GM19328 (cell line): ENCODE data around the gene STAC.

Experiments used
- ATAC-seq: cut with Tn5 transposase; IDR thresholded peaks from one replicate; pipeline ENCODE4 v1.9.1; 2021; ENCODE audit warnings: mild to moderate bottlenecking, moderate library complexity; ENCODE audit not compliant: unreplicated experiment

STAC gene

DNA sequence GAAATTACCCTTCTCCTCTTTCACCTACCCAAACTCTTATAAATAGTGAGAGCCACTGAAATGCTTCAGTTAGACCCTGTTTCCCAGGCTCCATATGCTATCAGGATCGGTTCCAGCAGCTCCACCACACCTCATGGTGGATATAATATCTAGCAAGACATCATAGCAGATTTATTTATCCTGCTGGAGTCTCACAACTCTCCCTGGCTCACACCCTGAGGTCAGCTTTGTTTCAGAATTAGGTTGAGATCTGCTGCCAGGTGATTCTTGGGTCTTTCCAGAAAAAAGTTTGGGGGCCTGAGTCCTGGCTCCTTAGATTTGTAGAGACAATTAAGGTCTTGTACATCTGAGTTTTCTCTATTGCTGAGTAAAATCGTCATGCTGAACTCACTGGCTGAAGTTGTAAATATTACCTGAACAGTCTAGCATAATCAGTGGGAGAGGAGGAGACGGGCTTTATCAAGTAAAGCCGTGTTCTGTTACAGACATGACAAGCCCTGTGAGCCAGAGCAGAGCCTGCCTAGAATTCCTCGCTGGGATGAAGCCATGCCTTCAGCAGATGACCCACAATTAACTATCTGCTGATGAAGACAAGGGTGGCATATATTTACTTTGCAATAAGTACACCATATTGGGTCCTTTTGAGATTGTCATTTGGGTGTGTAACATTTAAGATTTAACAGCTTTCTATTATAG, 131.6 kb downstream of the STAC start:
- ATAC-seq = no peak

DNA sequence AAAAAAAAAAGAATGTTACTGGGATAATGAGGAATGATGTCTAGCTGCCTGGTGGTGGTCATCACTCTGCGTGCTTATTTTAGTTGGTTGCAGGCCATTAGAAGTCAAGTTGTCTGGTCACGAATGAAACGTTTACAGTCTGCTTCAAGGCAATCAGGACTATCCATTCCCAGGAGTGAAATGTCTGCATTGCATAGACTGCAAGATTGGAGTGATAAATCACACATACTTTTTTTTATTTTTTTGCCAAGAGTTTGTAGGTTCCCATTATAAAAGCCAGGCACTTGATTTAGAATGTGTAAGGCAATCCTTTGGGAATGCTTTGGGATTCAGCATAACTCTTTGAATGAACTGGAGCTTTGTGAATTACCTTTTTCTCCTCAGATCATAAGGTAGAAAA, 132.3 kb downstream of the STAC start:
- ATAC-seq = no peak

DNA sequence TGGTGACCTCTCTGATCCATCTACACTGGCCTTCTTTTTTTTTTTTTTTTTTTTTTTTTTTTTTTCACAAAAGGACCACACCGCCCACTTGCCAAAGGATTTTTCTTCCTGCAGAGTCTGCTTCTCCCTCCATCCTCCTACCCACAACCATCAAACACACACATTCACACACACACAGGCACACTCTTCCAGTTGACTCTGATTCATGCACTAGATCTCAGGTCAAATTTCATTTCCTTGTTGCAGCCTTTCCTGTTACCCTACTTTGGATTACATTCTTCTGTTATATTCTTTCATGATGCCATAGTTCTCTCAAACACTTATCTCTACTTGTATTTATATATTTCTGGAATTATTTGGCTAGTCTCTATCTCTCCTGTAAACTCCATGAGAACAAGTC, 133.9 kb downstream of the STAC start:
- no peak for ATAC-seq

DNA sequence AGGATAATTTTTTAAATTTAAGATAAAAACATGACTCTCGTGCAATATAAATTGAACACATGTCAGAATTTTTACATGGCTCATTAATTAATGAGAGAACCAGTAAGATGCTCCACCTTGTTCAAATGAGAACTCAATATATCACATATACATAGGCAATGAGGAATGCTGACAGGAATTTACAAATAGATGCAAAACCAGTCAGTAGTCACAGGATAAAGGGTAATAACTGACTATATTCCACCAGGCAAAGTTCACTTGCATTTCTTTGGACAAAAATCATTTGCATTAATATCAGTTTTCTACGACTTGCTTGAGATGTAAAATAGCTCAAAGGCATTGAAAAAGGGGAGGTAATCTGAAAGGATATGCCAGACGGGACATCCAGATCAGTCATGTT, 139.4 kb downstream of the STAC start:
- ATAC-seq = no peak

DNA sequence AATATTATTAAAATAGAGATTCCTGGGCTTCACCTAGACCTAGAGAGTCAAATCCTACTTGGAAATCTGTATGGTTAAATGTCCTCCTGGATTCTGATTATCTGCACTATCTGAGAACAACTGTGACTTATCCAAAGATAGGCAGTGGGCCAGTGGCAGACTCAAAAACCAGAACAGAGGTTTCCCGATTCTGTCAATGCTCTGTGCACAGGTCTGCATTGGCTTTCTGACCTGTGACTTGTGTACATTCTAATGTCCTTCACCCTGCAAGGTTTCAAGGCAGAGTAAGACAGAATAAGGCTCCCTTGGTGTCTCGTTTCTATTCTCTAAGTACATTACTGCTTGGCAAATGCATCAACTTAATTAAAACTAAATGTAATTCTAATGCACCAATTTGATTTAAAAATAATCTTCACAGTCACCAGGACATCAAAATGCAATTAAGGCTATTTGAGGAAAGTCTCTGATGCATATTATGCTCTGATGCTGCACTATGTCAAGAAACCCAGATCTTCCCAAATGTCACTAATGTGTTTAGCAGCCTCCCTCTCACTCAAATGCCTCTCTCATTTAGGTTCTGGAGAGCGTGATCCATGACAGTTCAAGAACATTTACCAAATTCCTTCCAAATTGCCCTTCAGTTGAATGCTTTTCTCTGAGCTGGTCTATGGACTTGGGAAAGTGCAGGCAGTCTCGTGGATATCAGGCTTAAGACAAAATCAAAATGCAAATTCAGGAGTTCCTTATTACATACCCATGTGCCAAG, 140.1 kb downstream of the STAC start:
- no peak for ATAC-seq

DNA sequence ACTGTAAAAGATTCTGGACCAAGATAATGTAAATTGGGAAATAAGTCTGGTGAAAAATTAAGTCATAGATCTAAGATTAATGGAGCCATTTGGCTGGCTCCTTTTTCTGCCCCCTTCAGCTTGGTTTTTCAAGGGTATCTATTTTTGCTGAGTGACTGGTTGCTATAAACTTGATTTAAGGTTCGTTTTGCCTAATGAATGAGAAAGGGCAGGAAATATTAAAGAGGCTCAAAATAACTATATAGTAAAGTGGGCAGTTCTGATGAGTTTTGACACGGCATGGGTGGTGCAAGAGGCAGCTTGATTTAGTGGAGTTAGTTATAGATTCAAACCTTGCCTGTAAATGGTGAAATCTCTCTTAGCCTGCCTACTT, 140.7 kb downstream of the STAC start:
- no peak for ATAC-seq

DNA sequence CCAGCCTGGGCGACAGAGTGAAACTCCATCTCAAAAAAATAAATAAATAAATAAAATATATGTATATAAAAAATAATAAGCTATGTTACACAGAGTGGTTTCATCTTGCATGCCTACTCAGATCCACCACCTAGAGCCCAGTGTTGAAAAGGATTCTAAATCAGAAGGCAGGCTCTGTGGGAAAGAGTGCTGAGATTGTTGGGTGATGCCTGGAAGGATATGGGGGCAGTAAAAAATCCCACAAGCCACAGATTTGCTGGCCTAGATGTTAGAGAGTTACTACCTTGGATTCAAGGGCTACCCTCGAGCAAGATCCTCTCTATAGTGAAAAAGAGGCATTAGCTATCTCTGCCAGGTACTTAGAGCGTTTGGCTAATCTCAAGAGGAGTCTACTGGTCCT, 144.3 kb downstream of the STAC start:
- ATAC-seq = no peak

DNA sequence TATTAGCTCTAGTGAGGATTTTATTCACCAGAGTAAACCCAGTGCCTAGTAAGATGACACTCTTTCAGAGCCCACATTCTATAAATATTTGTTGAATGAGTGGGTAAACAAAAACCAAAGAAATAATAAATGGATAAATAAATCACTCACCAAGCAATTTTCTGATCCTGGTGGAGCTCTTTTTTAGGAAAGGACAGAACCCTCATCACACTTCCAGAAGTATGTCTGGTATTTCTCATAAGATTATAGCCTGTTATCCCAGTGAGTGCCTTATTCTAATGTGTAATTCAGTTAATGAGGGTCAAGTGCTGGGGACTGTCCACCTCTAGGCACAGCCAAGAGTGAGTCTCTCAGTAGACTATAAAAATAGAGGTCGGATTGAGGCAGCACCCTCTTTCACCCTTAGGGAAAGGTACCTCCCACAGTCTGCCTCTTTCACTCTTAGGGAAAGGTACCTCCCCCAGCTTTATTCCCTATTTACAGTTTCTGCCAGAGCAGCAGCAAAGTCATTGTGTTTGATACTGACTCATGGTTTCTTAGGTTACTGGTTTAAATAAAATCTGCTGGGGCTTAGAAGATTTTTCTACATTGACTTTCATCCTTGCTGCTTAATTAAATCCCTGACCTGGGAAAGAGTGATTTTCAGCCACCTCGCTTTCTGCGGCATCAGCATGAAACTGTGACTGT, 145.0 kb downstream of the STAC start:
- no peak for ATAC-seq

DNA sequence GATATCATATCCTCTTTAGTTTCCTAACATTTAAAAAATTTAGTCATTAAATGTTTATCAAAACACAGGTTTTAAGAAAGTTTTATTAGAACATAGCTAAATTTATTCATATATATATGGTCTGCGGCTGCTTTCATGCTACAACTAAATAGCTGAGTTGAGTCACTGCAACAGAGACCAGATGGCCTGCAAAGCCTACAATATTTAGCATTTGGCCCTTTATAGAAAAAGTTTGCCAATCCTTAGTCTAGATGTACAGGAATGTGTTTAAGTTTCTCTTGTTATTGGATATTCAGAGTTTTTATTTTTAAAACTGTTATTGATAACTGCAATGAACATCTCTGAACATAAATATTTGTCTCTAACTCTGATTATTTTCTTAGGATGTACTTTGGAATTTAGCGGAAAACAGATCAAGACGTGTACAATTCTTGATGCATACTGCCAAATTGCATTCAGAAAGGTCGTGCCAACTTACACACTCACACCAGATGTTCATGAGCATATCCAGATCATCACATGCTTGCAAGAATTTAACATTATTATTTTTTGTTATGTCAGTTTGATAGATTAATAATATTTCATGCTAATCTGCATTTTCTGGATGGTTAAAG, 157.9 kb downstream of the STAC start:
- no peak for ATAC-seq

DNA sequence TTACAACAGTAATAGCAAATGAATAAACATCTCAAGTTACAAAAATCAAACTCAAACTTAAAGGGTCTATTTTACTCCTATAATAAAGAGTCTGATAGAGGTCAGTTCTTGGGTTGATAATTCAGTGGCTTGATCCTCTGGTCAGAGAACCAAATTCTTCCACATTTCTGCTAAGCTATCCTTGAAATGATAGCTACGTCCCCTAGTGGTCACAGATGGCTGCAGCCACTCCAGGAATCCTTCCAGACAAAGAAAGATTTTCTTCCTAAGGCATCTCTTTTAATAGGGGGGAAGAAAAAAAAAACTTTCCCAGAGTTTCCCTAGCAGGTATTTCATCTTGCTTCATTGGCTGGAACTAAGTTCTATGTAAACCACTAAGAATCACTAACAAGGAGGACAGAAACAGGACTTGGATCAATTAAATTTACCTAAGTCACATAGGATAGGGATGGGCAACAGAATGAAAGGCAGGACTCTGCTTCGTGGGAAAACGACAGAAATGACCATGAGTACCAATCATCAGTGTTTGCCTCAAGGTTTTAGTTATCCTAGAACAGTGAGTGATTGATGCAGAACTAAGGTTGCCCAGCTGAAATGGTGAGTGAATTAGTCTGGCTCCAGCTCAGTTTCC, 160.7 kb downstream of the STAC start:
- ATAC-seq = no peak

DNA sequence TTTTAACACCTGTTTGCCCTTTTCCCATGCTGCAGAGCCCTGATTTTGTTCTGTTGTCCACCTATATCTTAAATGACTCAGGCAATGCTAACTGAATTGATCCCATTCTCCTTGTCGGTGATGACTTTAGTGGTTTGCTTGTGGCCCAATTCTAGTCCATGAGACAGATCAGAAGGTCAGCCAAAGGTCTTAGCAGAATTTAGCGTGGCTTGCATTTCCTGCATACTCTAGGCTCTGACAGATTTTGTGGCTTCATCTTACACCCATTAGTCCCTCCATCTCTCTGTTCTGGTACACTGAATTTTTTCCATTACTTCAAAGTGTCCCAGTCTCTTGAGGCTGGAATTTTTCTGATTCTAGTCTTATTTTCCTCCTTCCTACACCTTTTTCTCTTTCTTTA, 161.9 kb downstream of the STAC start:
- ATAC-seq = no peak

DNA sequence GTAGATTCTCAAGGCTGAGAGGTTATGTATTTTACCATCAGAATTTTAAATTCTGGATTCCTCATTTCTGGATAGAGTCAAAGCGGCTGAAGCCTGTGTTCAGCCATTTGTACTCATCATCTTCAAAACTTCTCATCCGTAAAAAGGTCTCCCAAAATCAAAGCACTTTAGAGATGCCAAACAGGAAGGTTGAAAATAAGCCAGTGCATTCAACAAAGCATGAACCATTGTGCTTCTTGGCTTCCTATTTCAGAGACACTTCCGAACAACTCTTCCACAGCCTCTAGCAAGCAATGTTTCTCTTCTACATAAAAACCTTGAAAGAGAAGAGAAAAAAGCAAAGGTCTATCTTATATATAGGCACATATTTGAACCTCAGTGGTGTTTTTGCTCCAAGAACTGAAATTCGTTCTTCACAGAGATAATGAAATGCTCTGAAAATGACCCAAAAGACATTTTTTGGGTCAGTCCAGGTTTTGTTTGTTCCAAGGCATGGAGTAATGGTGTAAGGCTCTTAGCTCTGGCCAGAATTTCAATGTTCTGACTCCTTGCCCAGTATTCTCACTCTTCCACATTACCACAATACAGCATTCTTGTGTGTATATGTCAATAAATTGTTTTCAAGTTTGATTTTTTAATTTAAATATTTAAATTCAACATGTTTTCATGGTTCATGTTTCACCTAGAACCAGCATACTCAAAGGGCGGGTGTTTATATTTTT, 163.1 kb downstream of the STAC start:
- no peak for ATAC-seq

DNA sequence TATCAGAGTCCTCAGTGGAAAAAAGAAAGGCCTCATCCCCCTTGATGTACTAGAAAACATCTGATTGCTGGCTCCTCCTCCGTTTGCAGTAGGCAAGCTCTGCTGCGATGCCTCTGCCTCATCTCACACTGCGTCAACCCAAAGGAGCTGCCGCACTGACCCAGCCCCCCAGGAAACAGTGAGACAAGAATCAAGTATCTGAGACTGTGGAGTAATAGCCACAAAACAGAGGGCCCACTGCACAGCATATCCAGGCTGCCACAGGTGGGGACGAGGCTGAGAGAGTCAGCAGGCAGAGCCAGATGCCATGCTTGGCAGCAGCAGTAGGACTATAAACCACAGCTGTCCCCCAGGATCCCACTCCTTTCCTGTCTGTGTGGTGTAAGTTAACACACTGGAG, 165.9 kb downstream of the STAC start:
- no peak for ATAC-seq

DNA sequence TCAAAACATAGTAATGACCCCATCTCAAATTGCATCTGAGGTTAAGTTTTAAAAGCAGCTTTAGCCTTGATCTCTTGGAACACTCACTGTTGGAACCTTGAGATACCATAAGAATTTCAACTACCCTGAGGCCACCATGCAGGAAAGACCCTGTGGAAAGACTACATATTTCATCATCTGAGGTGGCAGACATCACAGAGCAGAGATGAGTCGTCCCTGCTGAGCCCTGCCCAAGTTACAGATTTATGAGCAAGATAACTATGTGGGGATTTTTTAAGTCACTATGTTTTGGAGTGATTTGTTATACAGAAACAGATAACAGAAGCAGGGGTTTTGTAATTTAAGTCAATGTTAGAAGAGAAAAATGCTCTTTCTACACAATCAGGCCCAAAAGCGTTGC, 168.4 kb downstream of the STAC start:
- ATAC-seq = no peak

DNA sequence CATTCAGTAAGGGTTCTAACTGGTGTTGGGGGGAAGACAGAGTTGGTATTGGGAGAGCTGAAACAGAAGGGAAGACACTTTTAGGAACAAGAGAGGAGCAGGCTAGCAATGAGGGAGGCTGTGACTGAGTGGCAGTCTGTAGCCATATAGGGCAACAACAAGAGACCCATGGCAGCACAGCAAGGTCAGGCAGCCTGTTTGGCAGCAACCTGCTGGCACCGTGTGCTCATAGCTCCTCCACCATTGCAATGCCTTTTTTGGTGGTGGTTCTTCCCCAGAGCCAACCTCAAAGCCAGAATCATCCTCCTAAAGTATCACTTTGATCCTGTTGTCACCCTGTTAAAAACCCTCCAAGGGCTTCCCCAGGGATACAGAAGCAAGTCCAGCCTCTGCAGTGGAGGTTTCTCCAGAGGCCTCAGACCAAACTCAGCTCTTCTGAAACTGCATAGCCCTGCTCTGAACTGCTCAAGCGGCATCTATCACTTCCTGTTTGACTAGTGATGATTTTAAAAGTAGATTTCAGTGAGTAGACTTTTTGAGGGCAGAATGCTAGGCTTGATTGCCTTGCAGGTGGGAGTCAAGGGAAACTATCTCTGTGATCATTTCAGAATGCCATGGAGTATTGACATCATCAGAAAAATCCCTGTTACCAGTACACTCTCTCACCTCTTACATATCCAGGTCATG, 176.9 kb downstream of the STAC start:
- ATAC-seq = peak; percentile 66

DNA sequence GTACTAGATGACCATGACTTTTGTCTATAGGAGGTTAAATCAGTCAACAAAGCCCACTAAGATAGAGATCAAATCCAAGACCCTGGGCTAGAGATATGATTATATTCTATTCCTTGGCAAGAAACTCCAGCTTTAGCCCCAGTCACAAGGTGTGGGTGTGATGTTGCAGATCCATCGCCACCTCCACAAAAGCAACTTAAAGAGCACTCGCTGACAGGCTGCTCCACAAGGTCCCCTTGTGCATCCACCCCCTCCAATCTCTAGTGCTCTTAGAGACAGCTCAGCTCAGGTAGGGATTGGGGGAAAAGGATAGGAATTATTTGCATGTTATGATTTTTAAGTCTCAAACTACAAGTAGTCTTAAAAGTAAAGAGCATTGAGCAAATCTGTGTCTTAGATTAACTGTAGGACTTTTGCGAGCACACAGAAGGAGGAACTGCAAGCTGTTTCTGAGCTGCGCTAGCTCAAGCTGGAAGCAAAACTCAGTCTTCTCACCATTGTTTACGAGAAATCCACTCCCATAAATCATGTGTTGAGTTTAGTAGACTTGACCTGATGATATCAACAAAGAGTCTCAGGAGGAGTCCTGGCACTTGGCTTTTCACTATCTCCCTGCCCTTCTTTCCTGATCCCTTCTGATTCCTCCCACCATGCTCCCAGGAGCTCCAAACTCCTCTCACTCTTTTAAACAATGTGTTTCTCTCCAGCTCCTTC, 177.6 kb downstream of the STAC start:
- no peak for ATAC-seq

DNA sequence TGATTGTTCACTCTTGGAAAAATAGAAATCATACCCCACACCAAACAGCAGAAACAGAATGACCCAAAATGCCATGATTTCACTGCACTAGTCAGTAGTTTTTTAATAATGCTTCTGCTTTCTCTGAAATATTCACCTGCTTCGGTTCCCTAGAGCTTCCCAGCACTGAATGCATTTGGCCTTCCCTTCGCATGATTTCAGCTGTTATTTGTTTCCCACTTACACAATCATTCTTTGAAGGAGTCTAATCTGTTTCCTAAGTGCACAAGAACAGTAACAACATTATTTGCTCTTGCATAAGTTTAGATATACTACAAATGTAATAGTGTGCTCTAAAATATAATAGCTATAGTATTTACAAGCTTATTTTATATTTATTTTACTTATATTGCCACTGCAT, 178.7 kb downstream of the STAC start:
- ATAC-seq = no peak

DNA sequence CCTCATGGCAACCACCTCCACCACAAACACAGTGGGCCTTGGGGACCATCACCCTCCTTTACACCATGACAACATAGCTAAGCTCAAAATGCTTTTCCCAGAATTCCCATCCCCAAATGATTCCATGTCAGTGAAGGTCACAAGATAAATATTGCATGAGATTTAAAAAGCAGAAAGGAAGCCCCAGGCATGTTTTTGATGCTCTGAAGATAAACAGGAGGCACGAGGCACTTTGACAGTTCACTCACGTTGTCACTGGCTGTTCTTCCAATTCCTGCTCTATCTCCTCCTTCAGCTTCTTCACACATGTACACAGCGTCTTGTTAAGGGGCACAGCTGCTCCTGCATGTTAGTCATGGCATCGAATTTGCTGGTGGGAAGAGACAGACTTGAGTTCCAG, 180.4 kb downstream of the STAC start:
- no peak for ATAC-seq

DNA sequence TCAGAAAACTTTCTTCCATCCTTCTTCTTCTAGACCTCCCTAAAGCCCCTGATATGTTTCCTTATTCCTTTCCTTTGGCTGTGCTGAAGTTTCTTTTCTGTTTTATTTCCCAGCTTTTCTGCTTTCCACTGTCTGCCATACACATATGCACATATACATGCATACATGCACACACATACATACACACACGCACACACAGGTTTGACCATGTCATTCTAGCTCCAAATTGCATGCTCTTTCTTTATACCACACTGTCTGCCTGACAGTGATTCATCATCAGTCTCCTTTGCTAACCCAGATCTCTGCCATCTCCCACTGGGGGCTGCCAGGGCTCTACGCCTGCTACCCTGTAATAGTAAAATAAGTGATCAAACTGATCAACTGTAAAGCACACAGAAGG, 181.3 kb downstream of the STAC start:
- no peak for ATAC-seq
